ENCODE results near the gene C1orf74. TPM values are rescaled to one million over a fixed set of nuclear protein-coding genes. Genes with fewer than 3 reads are reported as not detected.

C1orf74 gene
- total RNA-seq, 4 donors from 2014 or later = 0.38 to 0.82 (median 0.54) TPM

- in situ Hi-C loops (cut with MboI; ENCODE audit: low sequenced_read_pairs in 4 of 4) = no loop called here
- H3K9me3 ChIP-seq = no peaks in the 10 kb centered on the region
- H3K36me3 ChIP-seq = no peaks in the 10 kb centered on the region
- no peak overlapping the region for H3K4me3 ChIP-seq
- no peak overlapping the region for H3K27ac ChIP-seq
- H3K4me1 ChIP-seq = no peaks in the 10 kb centered on the region
- peaks cover 0 to 7% (median 5%) of the 10 kb centered on the region in 3 donors for H3K27me3 ChIP-seq
- DNase-seq (no peak), ATAC-seq (no peak)
- TF ChIP-seq POLR2A (IDR thresholded peaks at IDR 0.05) = no peak
- no peak for TF ChIP-seq CTCF (IDR thresholded peaks at IDR 0.05 in 4 of 5, conservative IDR thresholded peaks at IDR 0.05 in 1 of 5)
- intact Hi-C loops (cut with DNase I; ENCODE audit: low total_unique reads) = no loop called here
These were observed 36.6 kb upstream of the C1orf74 start for GRCh38 chr1:209820986-209821385.

GRCh38 chr1:209819058-209819457 is 34.7 kb upstream of the C1orf74 start:
- intact Hi-C loops (cut with DNase I; ENCODE audit: low total_unique reads) = no loop called here
- Histone ChIP-seq H3K27me3 (peaks cover 0 to 7% (median 5%) of the 10 kb centered on the region in 3 donors), H3K4me3 (no peak overlapping the region), H3K27ac (no peak overlapping the region), H3K4me1 (no peaks in the 10 kb centered on the region), H3K9me3 (no peaks in the 10 kb centered on the region), H3K36me3 (no peaks in the 10 kb centered on the region)
- DNase-seq (no peak), ATAC-seq (no peak)
- TF ChIP-seq POLR2A (IDR thresholded peaks at IDR 0.05) (no peak), CTCF (IDR thresholded peaks at IDR 0.05 in 4 of 5, conservative IDR thresholded peaks at IDR 0.05 in 1 of 5) (no peak)
- in situ Hi-C loops (cut with MboI; ENCODE audit: low sequenced_read_pairs in 4 of 4) = no loop called here

GRCh38 chr1:209817691-209818090 is 33.3 kb upstream of the C1orf74 start:
- intact Hi-C loops (cut with DNase I; ENCODE audit: low total_unique reads) (no loop called here), in situ Hi-C loops (cut with MboI; ENCODE audit: low sequenced_read_pairs in 4 of 4) (no loop called here)
- no peak for ATAC-seq

GRCh38 chr1:209816923-209817322 is 32.6 kb upstream of the C1orf74 start:
- no peak for DNase-seq
- no peaks in the 10 kb centered on the region for H3K36me3 ChIP-seq
- TF ChIP-seq POLR2A (IDR thresholded peaks at IDR 0.05) = no peak
- no peak for TF ChIP-seq CTCF (IDR thresholded peaks at IDR 0.05 in 4 of 5, conservative IDR thresholded peaks at IDR 0.05 in 1 of 5)
- in situ Hi-C loops (cut with MboI; ENCODE audit: low sequenced_read_pairs in 4 of 4) (no loop called here), intact Hi-C loops (cut with DNase I; ENCODE audit: low total_unique reads) (no loop called here)
- no peak overlapping the region for H3K27ac ChIP-seq
- H3K4me3 ChIP-seq = no peak overlapping the region
- no peaks in the 10 kb centered on the region for H3K4me1 ChIP-seq
- peaks cover 0 to 7% (median 5%) of the 10 kb centered on the region in 3 donors for H3K27me3 ChIP-seq
- no peak for ATAC-seq
- no peaks in the 10 kb centered on the region for H3K9me3 ChIP-seq

More at GRCh38 chr1:209817691-209818090, 33.3 kb upstream of the C1orf74 start:
- no peaks in the 10 kb centered on the region for H3K36me3 ChIP-seq
- no peak overlapping the region for H3K27ac ChIP-seq
- H3K9me3 ChIP-seq = no peaks in the 10 kb centered on the region
- H3K4me3 ChIP-seq = no peak overlapping the region
- no peaks in the 10 kb centered on the region for H3K4me1 ChIP-seq
- TF ChIP-seq POLR2A (IDR thresholded peaks at IDR 0.05) (no peak), CTCF (IDR thresholded peaks at IDR 0.05 in 4 of 5, conservative IDR thresholded peaks at IDR 0.05 in 1 of 5) (no peak)
- DNase-seq = no peak
- peaks cover 0 to 7% (median 5%) of the 10 kb centered on the region in 3 donors for H3K27me3 ChIP-seq

- H3K27ac ChIP-seq = no peak overlapping the region
- H3K4me1 ChIP-seq = no peaks in the 10 kb centered on the region
- H3K27me3 ChIP-seq = peaks cover 0 to 7% (median 3%) of the 10 kb centered on the region in 3 donors
- no peaks in the 10 kb centered on the region for H3K36me3 ChIP-seq
- ATAC-seq (no peak), DNase-seq (no peak)
- H3K9me3 ChIP-seq = no peaks in the 10 kb centered on the region
- no peak overlapping the region for H3K4me3 ChIP-seq
- in situ Hi-C loops (cut with MboI; ENCODE audit: low sequenced_read_pairs in 4 of 4) (no loop called here), intact Hi-C loops (cut with DNase I; ENCODE audit: low total_unique reads) (no loop called here)
- TF ChIP-seq POLR2A (IDR thresholded peaks at IDR 0.05) (no peak), CTCF (IDR thresholded peaks at IDR 0.05 in 4 of 5, conservative IDR thresholded peaks at IDR 0.05 in 1 of 5) (no peak)
These were observed 31.6 kb upstream of the C1orf74 start for GRCh38 chr1:209815931-209816341.
